ENCODE results near the gene TBC1D14.

The TBC1D14 gene

GRCh38 chr4:7051144-7051495 lies 141.5 kb downstream of the TBC1D14 start:
- no CpG with 5 or more reads among the region's 12 CpGs for WGBS (ENCODE audit: insufficient coverage, insufficient read length)
- no peaks in the 10 kb centered on the region for H3K36me3 ChIP-seq (ENCODE audit: control insufficient read depth, insufficient read depth, low read length)
- no peaks in the 10 kb centered on the region; the same call in 1 of the 2 replicates for H3K4me1 ChIP-seq (ENCODE audit: control insufficient read depth, insufficient read depth, low read length)
- H3K4me3 ChIP-seq (ENCODE audit: low read length), result no peak overlapping the region
- no peaks in the 10 kb centered on the region for H3K9me3 ChIP-seq (ENCODE audit: control insufficient read depth, insufficient read depth, low read length)
- DNase-seq (ENCODE audit: low read depth, low spot score), result no peak
- H3K27me3 ChIP-seq (ENCODE audit: control insufficient read depth, insufficient read depth, low read length), result no peaks in the 10 kb centered on the region
- H3K27ac ChIP-seq (ENCODE audit: low read length), result no peak overlapping the region

GRCh38 chr4:7051905-7052304 lies 142.3 kb downstream of the TBC1D14 start:
- Histone ChIP-seq H3K27ac (ENCODE audit: low read length) (no peak overlapping the region), H3K4me3 (ENCODE audit: low read length) (no peak overlapping the region), H3K4me1 (ENCODE audit: control insufficient read depth, insufficient read depth, low read length) (no peaks in the 10 kb centered on the region; the same call in 1 of the 2 replicates), H3K9me3 (ENCODE audit: control insufficient read depth, insufficient read depth, low read length) (no peaks in the 10 kb centered on the region), H3K36me3 (ENCODE audit: control insufficient read depth, insufficient read depth, low read length) (no peaks in the 10 kb centered on the region), H3K27me3 (ENCODE audit: control insufficient read depth, insufficient read depth, low read length) (no peaks in the 10 kb centered on the region)
- DNase-seq (ENCODE audit: low read depth, low spot score), result no peak
- no CpG with 5 or more reads among the region's 14 CpGs for WGBS (ENCODE audit: insufficient coverage, insufficient read length)

GRCh38 chr4:7052313-7052712 lies 142.7 kb downstream of the TBC1D14 start:
- Histone ChIP-seq H3K27ac (ENCODE audit: low read length) (no peak overlapping the region), H3K9me3 (ENCODE audit: control insufficient read depth, insufficient read depth, low read length) (no peaks in the 10 kb centered on the region), H3K36me3 (ENCODE audit: control insufficient read depth, insufficient read depth, low read length) (no peaks in the 10 kb centered on the region), H3K4me1 (ENCODE audit: control insufficient read depth, insufficient read depth, low read length) (no peaks in the 10 kb centered on the region; the same call in 1 of the 2 replicates), H3K27me3 (ENCODE audit: control insufficient read depth, insufficient read depth, low read length) (no peaks in the 10 kb centered on the region), H3K4me3 (ENCODE audit: low read length) (no peak overlapping the region)
- no peak for DNase-seq (ENCODE audit: low read depth, low spot score)
- WGBS (ENCODE audit: insufficient coverage, insufficient read length), result no CpG with 5 or more reads among the region's 14 CpGs

GRCh38 chr4:7052923-7053715 lies 143.5 kb downstream of the TBC1D14 start:
- no peak for DNase-seq (ENCODE audit: low read depth, low spot score)
- WGBS (ENCODE audit: insufficient coverage, insufficient read length), result no CpG with 5 or more reads among the region's 20 CpGs
- no peaks in the 10 kb centered on the region; the same call in 1 of the 2 replicates for H3K4me1 ChIP-seq (ENCODE audit: control insufficient read depth, insufficient read depth, low read length)

GRCh38 chr4:7054106-7054880 lies 144.7 kb downstream of the TBC1D14 start:
- Histone ChIP-seq H3K4me1 (ENCODE audit: control insufficient read depth, insufficient read depth, low read length) (no peaks in the 10 kb centered on the region; the same call in 1 of the 2 replicates), H3K9me3 (ENCODE audit: control insufficient read depth, insufficient read depth, low read length) (no peaks in the 10 kb centered on the region), H3K36me3 (ENCODE audit: control insufficient read depth, insufficient read depth, low read length) (no peaks in the 10 kb centered on the region), H3K27ac (ENCODE audit: low read length) (no peak overlapping the region), H3K27me3 (ENCODE audit: control insufficient read depth, insufficient read depth, low read length) (no peaks in the 10 kb centered on the region), H3K4me3 (ENCODE audit: low read length) (no peak overlapping the region)
- no peak for DNase-seq (ENCODE audit: low read depth, low spot score)
- no CpG with 5 or more reads among the region's 52 CpGs for WGBS (ENCODE audit: insufficient coverage, insufficient read length)

More at GRCh38 chr4:7052923-7053715, 143.5 kb downstream of the TBC1D14 start:
- no peaks in the 10 kb centered on the region for H3K9me3 ChIP-seq (ENCODE audit: control insufficient read depth, insufficient read depth, low read length)
- H3K27me3 ChIP-seq (ENCODE audit: control insufficient read depth, insufficient read depth, low read length), result no peaks in the 10 kb centered on the region
- no peaks in the 10 kb centered on the region for H3K36me3 ChIP-seq (ENCODE audit: control insufficient read depth, insufficient read depth, low read length)
- H3K27ac ChIP-seq (ENCODE audit: low read length), result no peak overlapping the region
- no peak overlapping the region for H3K4me3 ChIP-seq (ENCODE audit: low read length)

- DNase-seq (ENCODE audit: low read depth, low spot score), result no peak
- Histone ChIP-seq H3K36me3 (ENCODE audit: control insufficient read depth, insufficient read depth, low read length) (peaks cover 3% of the 10 kb centered on the region; the same call in 1 of the 2 replicates), H3K27me3 (ENCODE audit: control insufficient read depth, insufficient read depth, low read length) (no peaks in the 10 kb centered on the region), H3K4me1 (ENCODE audit: control insufficient read depth, insufficient read depth, low read length) (no peaks in the 10 kb centered on the region; the same call in 1 of the 2 replicates), H3K9me3 (ENCODE audit: control insufficient read depth, insufficient read depth, low read length) (no peaks in the 10 kb centered on the region), H3K27ac (ENCODE audit: low read length) (no peak overlapping the region), H3K4me3 (ENCODE audit: low read length) (no peak overlapping the region)
- no CpG with 5 or more reads among the region's 31 CpGs for WGBS (ENCODE audit: insufficient coverage, insufficient read length)
These were observed 145.7 kb downstream of the TBC1D14 start for GRCh38 chr4:7055111-7055989.

- no peak overlapping the region for H3K4me3 ChIP-seq (ENCODE audit: low read length)
- peaks cover 8% of the 10 kb centered on the region; the same call in 1 of the 2 replicates for H3K36me3 ChIP-seq (ENCODE audit: control insufficient read depth, insufficient read depth, low read length)
These were observed 146.3 kb downstream of the TBC1D14 start for GRCh38 chr4:7055990-7056325.

GRCh38 chr4:7058792-7059191 lies 149.2 kb downstream of the TBC1D14 start:
- H3K9me3 ChIP-seq (ENCODE audit: control insufficient read depth, insufficient read depth, low read length), result no peaks in the 10 kb centered on the region
- H3K27ac ChIP-seq (ENCODE audit: low read length), result no peak overlapping the region
- no CpG with 5 or more reads among the region's 3 CpGs for WGBS (ENCODE audit: insufficient coverage, insufficient read length)
- H3K4me1 ChIP-seq (ENCODE audit: control insufficient read depth, insufficient read depth, low read length), result no peaks in the 10 kb centered on the region
- H3K27me3 ChIP-seq (ENCODE audit: control insufficient read depth, insufficient read depth, low read length), result no peaks in the 10 kb centered on the region
- peaks cover 24% of the 10 kb centered on the region; the same call in 1 of the 2 replicates for H3K36me3 ChIP-seq (ENCODE audit: control insufficient read depth, insufficient read depth, low read length)
- no peak for DNase-seq (ENCODE audit: low read depth, low spot score)
- H3K4me3 ChIP-seq (ENCODE audit: low read length), result no peak overlapping the region

More at GRCh38 chr4:7055990-7056325, 146.3 kb downstream of the TBC1D14 start:
- Histone ChIP-seq H3K9me3 (ENCODE audit: control insufficient read depth, insufficient read depth, low read length) (no peaks in the 10 kb centered on the region), H3K27ac (ENCODE audit: low read length) (no peak overlapping the region), H3K27me3 (ENCODE audit: control insufficient read depth, insufficient read depth, low read length) (no peaks in the 10 kb centered on the region), H3K4me1 (ENCODE audit: control insufficient read depth, insufficient read depth, low read length) (no peaks in the 10 kb centered on the region; the same call in 1 of the 2 replicates)
- DNase-seq (ENCODE audit: low read depth, low spot score), result no peak
- no CpG with 5 or more reads among the region's 10 CpGs for WGBS (ENCODE audit: insufficient coverage, insufficient read length)

- no peak for DNase-seq (ENCODE audit: low read depth, low spot score)
- Histone ChIP-seq H3K27ac (ENCODE audit: low read length) (no peak overlapping the region), H3K4me1 (ENCODE audit: control insufficient read depth, insufficient read depth, low read length) (no peaks in the 10 kb centered on the region), H3K36me3 (ENCODE audit: control insufficient read depth, insufficient read depth, low read length) (peaks cover 26% of the 10 kb centered on the region; the same call in 1 of the 2 replicates), H3K27me3 (ENCODE audit: control insufficient read depth, insufficient read depth, low read length) (no peaks in the 10 kb centered on the region), H3K4me3 (ENCODE audit: low read length) (no peak overlapping the region), H3K9me3 (ENCODE audit: control insufficient read depth, insufficient read depth, low read length) (no peaks in the 10 kb centered on the region)
- WGBS (ENCODE audit: insufficient coverage, insufficient read length), result no CpG with 5 or more reads among the region's 11 CpGs
These were observed 150.0 kb downstream of the TBC1D14 start for GRCh38 chr4:7059662-7060061.
